HepG2 (cell line): ENCODE results near the gene THADA. TPM values are rescaled to one million over a fixed set of nuclear protein-coding genes. Genes with fewer than 3 reads are reported as not detected.

ENCODE experiments used
- BCL3 ChIP-seq: sonication (generic); formaldehyde crosslinking; IDR thresholded peaks from 2 replicates; pipeline ENCODE4 v1.5.1; 2020; ENCODE audit warnings: mild to moderate bottlenecking, missing genetic modification reagents, moderate library complexity
- CEBPZ ChIP-seq: IDR thresholded peaks from 2 replicates; pipeline ENCODE4 v1.6.1; 2012; ENCODE audit warnings: low read length, improper control_type of control experiment
- EHMT2 ChIP-seq: fragments of 200-600 bp; sonication (generic); IDR thresholded peaks from 2 replicates; pipeline ENCODE4 v1.7.0; 2017; ENCODE audit warnings: antibody characterized with exemption, low read depth, low read length, borderline replicate concordance
- HNRNPUL1 ChIP-seq: fragments of 200-400 bp; formaldehyde crosslinking; IDR thresholded peaks from 2 replicates; pipeline ENCODE4 v1.6.1; 2017; ENCODE audit warnings: low read depth, mild to moderate bottlenecking, low read length, moderate library complexity
- KDM5B ChIP-seq: sonication (generic); formaldehyde crosslinking; IDR thresholded peaks from 2 replicates; pipeline ENCODE4 v1.4.0; 2020; ENCODE audit warnings: missing genetic modification reagents, mild to moderate bottlenecking, borderline replicate concordance
- KLF12 ChIP-seq: sonication (generic); formaldehyde crosslinking; IDR thresholded peaks from 2 replicates; pipeline ENCODE4 v1.4.0; 2020; ENCODE audit warnings: missing genetic modification reagents, borderline replicate concordance
- MED8 ChIP-seq: sonication (generic); formaldehyde crosslinking; IDR thresholded peaks from 2 replicates; pipeline ENCODE4 v1.8.1; 2023; ENCODE audit warnings: mild to moderate bottlenecking, missing genetic modification reagents; ENCODE audit not compliant: insufficient replicate concordance
- SIN3B ChIP-seq: fragments of 150-350 bp; IDR thresholded peaks from 2 replicates; pipeline ENCODE4 v1.6.1; 2014; ENCODE audit warnings: low read length
- SMAD1 ChIP-seq: sonication (generic); formaldehyde crosslinking; IDR thresholded peaks from 2 replicates; pipeline ENCODE4 v1.4.0; 2020; ENCODE audit warnings: missing genetic modification reagents, low read depth, mild to moderate bottlenecking, borderline replicate concordance
- SMC3 ChIP-seq: IDR thresholded peaks from 2 replicates; pipeline ENCODE4 v1.6.1; 2011; ENCODE audit warnings: low read length, improper control_type of control experiment
- TARDBP ChIP-seq: sonication (generic); formaldehyde crosslinking; IDR thresholded peaks from 2 replicates; pipeline ENCODE4 v1.8.0; 2022; ENCODE audit warnings: mild to moderate bottlenecking, missing genetic modification reagents
- TIGD3 ChIP-seq: sonication (generic); formaldehyde crosslinking; IDR thresholded peaks from 2 replicates; pipeline ENCODE4 v1.5.1; 2020; ENCODE audit warnings: mild to moderate bottlenecking, missing genetic modification reagents, borderline replicate concordance
- UBTF ChIP-seq: sonication (generic); formaldehyde crosslinking; IDR thresholded peaks from 2 replicates; pipeline ENCODE4 v1.4.0; 2020; ENCODE audit warnings: mild to moderate bottlenecking, missing genetic modification reagents
- ZBTB34 ChIP-seq: sonication (generic); formaldehyde crosslinking; IDR thresholded peaks from 2 replicates; pipeline ENCODE4 v1.8.0; 2022; ENCODE audit warnings: mild to moderate bottlenecking, missing genetic modification reagents
- ZC3H4 ChIP-seq: sonication (generic); formaldehyde crosslinking; IDR thresholded peaks from 2 replicates; pipeline ENCODE4 v1.4.0; 2020; ENCODE audit warnings: missing genetic modification reagents, borderline replicate concordance
- ZNF138 ChIP-seq: sonication (generic); formaldehyde crosslinking; IDR thresholded peaks from 2 replicates; pipeline ENCODE4 v1.5.0; 2020; ENCODE audit warnings: mild to moderate bottlenecking, low read depth, missing genetic modification reagents
- ZNF326 ChIP-seq: sonication (generic); formaldehyde crosslinking; IDR thresholded peaks from 2 replicates; pipeline ENCODE4 v1.4.0; 2020; ENCODE audit warnings: missing genetic modification reagents, borderline replicate concordance
- ZNF589 ChIP-seq: sonication (generic); formaldehyde crosslinking; conservative IDR thresholded peaks from 2 replicates; pipeline ENCODE4 v1.8.0; 2022; ENCODE audit warnings: mild to moderate bottlenecking, moderate library complexity, missing genetic modification reagents
- ZNF883 ChIP-seq: sonication (generic); formaldehyde crosslinking; IDR thresholded peaks from 2 replicates; pipeline ENCODE4 v1.5.1; 2020; ENCODE audit warnings: mild to moderate bottlenecking, missing genetic modification reagents; ENCODE audit errors: not compliant biosample characterization
- ZSCAN29 ChIP-seq: sonication (generic); formaldehyde crosslinking; conservative IDR thresholded peaks from 2 replicates; pipeline ENCODE4 v1.4.0; 2020; ENCODE audit warnings: mild to moderate bottlenecking, missing genetic modification reagents
- polyA plus RNA-seq, 8 experiments: library from polyadenylated mRNA; depleted of rRNA in 3 of 8; stranded (reverse) in 7 of 8; unstranded in 1 of 8; fragments of >200 nt; fragmentation: Illumina TruSeq in 4 of 8; extraction: Trizol in 4 of 8; gene quantifications; 2 replicates each; pipeline versions ENCODE4 v1.2.1 to v1.2.3, GENCODE V29; 2011 to 2016; ENCODE audit warnings: low read depth in 4 of 8, missing spikeins in 1 of 8, mixed read lengths in 1 of 8; ENCODE audit not compliant: insufficient read depth in 1 of 8
- total RNA-seq, 5 experiments: library from RNA; depleted of rRNA; stranded (reverse); fragments of >200 nt; fragmentation: Illumina TruSeq; extraction: Trizol; gene quantifications; 2 replicates each; pipeline ENCODE4 v1.2.3, GENCODE V29; 2016; ENCODE audit warnings: low read depth in 1 of 5

Gene THADA
- total and polyA plus RNA-seq, 2 of the 13 experiments (the other 11 are each of a cell fraction or from before 2014, with no cell fraction given) = 12.7 to 21.7 TPM

- TF ChIP-seq ZBTB34 (CRISPR knock-in tag) (peak; percentile 41; the same call in 1 of the 2 replicates), ZC3H4 (peak; percentile 38; the same call in 1 of the 2 replicates), TARDBP (CRISPR knock-in tag) (peak; percentile 70; the same call in 1 of the 2 replicates), HNRNPUL1 (no peak), MED8 (no peak), KDM5B (CRISPR knock-in tag) (no peak), CEBPZ (no peak), ZNF589 (no peak; the same call in 1 of the 2 replicates), SIN3B (no peak), KLF12 (CRISPR knock-in tag) (no peak), EHMT2 (no peak), ZNF138 (no peak), ZNF883 (CRISPR knock-in tag) (peak; percentile 41), ZNF326 (no peak), ZSCAN29 (CRISPR knock-in tag) (no peak), SMAD1 (CRISPR knock-in tag) (no peak), SMC3 (peak; percentile 14; the same call in 1 of the 2 replicates), BCL3 (CRISPR knock-in tag) (no peak; the same call in 1 of the 2 replicates), TIGD3 (no peak), UBTF (CRISPR knock-in tag) (no peak)
Measured at GRCh38 chr2:43227830-43228281, 368.0 kb downstream of the THADA start (continued).
